GM23338 (cell line): Measurements from ENCODE around the gene GALNT9. TPM values are rescaled to one million over a fixed set of nuclear protein-coding genes. Genes with fewer than 3 reads are reported as not detected.

Experiments
- ATAC-seq: fragments of 200-7000 bp; cut with Tn5 transposase; 3 replicates; pipeline ENCODE4 v1.9.1; 2020
- DNase-seq: peaks from one replicate; pipeline ENCODE4 v3.0.0-alpha.2; 2015; ENCODE audit warnings: low spot score
- H2AFZ ChIP-seq: fragments of 200-600 bp; sonication (generic); 2 replicates; pipeline ENCODE4 v1.8.0; 2016; ENCODE audit warnings: antibody characterized with exemption, mild to moderate bottlenecking, moderate library complexity
- H3F3A ChIP-seq: fragments of 200-600 bp; sonication (generic); replicated peaks from 2 replicates; pipeline ENCODE4 v1.8.0; 2017; ENCODE audit warnings: antibody characterized with exemption, mixed run types, low read depth
- H3K27ac ChIP-seq: fragments of 200-600 bp; sonication (generic); 2 replicates; pipeline ENCODE4 v1.6.1; 2016; ENCODE audit warnings: low read depth
- H3K27me3 ChIP-seq: fragments of 200-600 bp; sonication (generic); 2 replicates; pipeline ENCODE4 v1.8.0; 2016; ENCODE audit warnings: mild to moderate bottlenecking, mixed run types, moderate library complexity; ENCODE audit not compliant: insufficient read depth
- H3K36me3 ChIP-seq: fragments of 200-600 bp; sonication (generic); 2 replicates; pipeline ENCODE4 v1.8.0; 2016; ENCODE audit warnings: mild to moderate bottlenecking; ENCODE audit not compliant: insufficient read depth
- H3K4me1 ChIP-seq: fragments of 200-600 bp; sonication (generic); 2 replicates; pipeline ENCODE4 v1.8.0; 2016; ENCODE audit warnings: mild to moderate bottlenecking, moderate library complexity; ENCODE audit not compliant: insufficient read depth
- H3K4me2 ChIP-seq: fragments of 200-600 bp; sonication (generic); 2 replicates; pipeline ENCODE4 v1.7.1; 2017; ENCODE audit warnings: mixed run types
- H3K4me3 ChIP-seq: fragments of 200-600 bp; sonication (generic); 2 replicates; pipeline ENCODE4 v1.6.1; 2016; ENCODE audit warnings: mixed run types
- H3K79me2 ChIP-seq: fragments of 200-600 bp; sonication (generic); replicated peaks from 2 replicates; pipeline ENCODE4 v1.8.0; 2017; ENCODE audit warnings: mild to moderate bottlenecking; ENCODE audit not compliant: insufficient read depth
- H3K9me2 ChIP-seq: fragments of 200-600 bp; sonication (generic); 2 replicates; pipeline ENCODE4 v1.8.0; 2017; ENCODE audit not compliant: insufficient read depth
- H4K20me1 ChIP-seq: fragments of 200-600 bp; sonication (generic); replicated peaks from 2 replicates; pipeline ENCODE4 v1.8.0; 2017; ENCODE audit warnings: mild to moderate bottlenecking; ENCODE audit not compliant: insufficient read depth
- H3K27ac Mint-ChIP-seq: 2 replicates; pipeline ENCODE4 v1.8.0; 2020; ENCODE audit warnings: inconsistent platforms, mild to moderate bottlenecking, moderate library complexity, mixed read lengths
- H3K27me3 Mint-ChIP-seq: 3 replicates; pipeline ENCODE4 v1.8.0; 2022; ENCODE audit warnings: low read depth, mild to moderate bottlenecking, moderate library complexity, mixed read lengths, inconsistent platforms; ENCODE audit not compliant: insufficient read depth, poor library complexity
- H3K36me3 Mint-ChIP-seq: 3 replicates; pipeline ENCODE4 v1.8.0; 2021; ENCODE audit warnings: low read depth, mild to moderate bottlenecking, inconsistent platforms, moderate library complexity, mixed read lengths
- H3K4me1 Mint-ChIP-seq: 3 replicates; pipeline ENCODE4 v1.8.0; 2020; ENCODE audit warnings: mild to moderate bottlenecking, inconsistent platforms, mixed read lengths
- H3K4me3 Mint-ChIP-seq: 3 replicates; pipeline ENCODE4 v1.8.0; 2021; ENCODE audit warnings: moderate library complexity, mild to moderate bottlenecking, inconsistent platforms, mixed read lengths
- H3K9me3 Mint-ChIP-seq: 3 replicates; pipeline ENCODE4 v1.8.0; 2020; ENCODE audit warnings: moderate library complexity, mild to moderate bottlenecking, inconsistent platforms, mixed read lengths
- CREB1 ChIP-seq: fragments of 250-450 bp; sonication (Bioruptor Pico); IDR thresholded peaks from 2 replicates; pipeline ENCODE4 v1.5.0; 2020; ENCODE audit warnings: low read depth, mild to moderate bottlenecking, moderate library complexity
- ETS1 ChIP-seq: IDR thresholded peaks from 2 replicates; pipeline ENCODE4 v1.6.1; 2016; ENCODE audit warnings: antibody characterized with exemption
- EZH2 ChIP-seq: fragments of 200-600 bp; sonication (generic); IDR thresholded peaks from one replicate; pipeline ENCODE4 v1.8.0; 2017; ENCODE audit warnings: antibody characterized with exemption, mild to moderate bottlenecking, low read depth; ENCODE audit not compliant: unreplicated experiment
- EZH2phosphoT487 ChIP-seq: fragments of 200-600 bp; sonication (generic); IDR thresholded peaks from one replicate; pipeline ENCODE4 v1.8.1; 2018; ENCODE audit warnings: antibody characterized with exemption; ENCODE audit not compliant: unreplicated experiment
- JUNB ChIP-seq: IDR thresholded peaks from one replicate; pipeline ENCODE4 v1.6.1; 2016; ENCODE audit warnings: antibody characterized with exemption; ENCODE audit not compliant: unreplicated experiment
- NANOG ChIP-seq: IDR thresholded peaks from 2 replicates; pipeline ENCODE4 v1.6.1; 2016; ENCODE audit warnings: antibody characterized with exemption, borderline replicate concordance
- POLR2AphosphoS5 ChIP-seq: IDR thresholded peaks from 2 replicates; pipeline ENCODE4 v1.6.1; 2016; ENCODE audit warnings: antibody characterized with exemption, low read depth
- REST ChIP-seq: IDR thresholded peaks from one replicate; pipeline ENCODE4 v1.6.1; 2018; ENCODE audit warnings: antibody characterized with exemption; ENCODE audit not compliant: unreplicated experiment
- STAT1 ChIP-seq: IDR thresholded peaks from one replicate; pipeline ENCODE4 v1.6.1; 2016; ENCODE audit warnings: antibody characterized with exemption; ENCODE audit not compliant: unreplicated experiment
- ZNF462 ChIP-seq: fragments of 250-450 bp; sonication (Bioruptor Pico); IDR thresholded peaks from 2 replicates; pipeline ENCODE4 v1.5.0; 2020; ENCODE audit warnings: mild to moderate bottlenecking, moderate library complexity
- polyA plus RNA-seq: library from polyadenylated mRNA; unstranded; fragments of >200 nt; fragmentation: Nextera tagmentation; extraction: Ambion mirVana; gene quantifications from 2 replicates; pipeline ENCODE4 v1.2.1, GENCODE V29; 2016
- total RNA-seq: library from RNA; depleted of rRNA; stranded (reverse); fragments of >200 nt; shearing (Covaris generic); gene quantifications from 2 replicates; pipeline ENCODE4 v1.2.3, GENCODE V29; 2014

Gene GALNT9
- total and polyA plus RNA-seq, 2 experiments from 2014 or later = 0.81 to 2.5 TPM

GRCh38 chr12:132326646-132327045 is 2.7 kb downstream of the GALNT9 start:
- peaks cover 42% of the 10 kb centered on the region for H3K27me3 Mint-ChIP-seq

More at GRCh38 chr12:132326646-132327045, 2.7 kb downstream of the GALNT9 start:
- Mint-ChIP-seq H3K4me1 (peaks cover 15% of the 10 kb centered on the region), H3K27ac (no peak overlapping the region), H3K4me3 (no peak overlapping the region), H3K9me3 (no peaks in the 10 kb centered on the region), H3K36me3 (no peaks in the 10 kb centered on the region; the same call in 2 of the 3 replicates)
- DNase-seq (no peak), ATAC-seq (no peak)
- Histone ChIP-seq H3K9me2 (no peaks in the 10 kb centered on the region), H3F3A (peaks cover 9% of the 10 kb centered on the region; the same call in 1 of the 2 replicates), H4K20me1 (no peaks in the 10 kb centered on the region; the same call in 1 of the 2 replicates), H3K27me3 (peaks cover 27% of the 10 kb centered on the region), H2AFZ (no peak overlapping the region), H3K27ac (no peak overlapping the region), H3K4me3 (no peak overlapping the region), H3K79me2 (no peaks in the 10 kb centered on the region), H3K4me2 (no peak overlapping the region), H3K36me3 (no peaks in the 10 kb centered on the region), H3K4me1 (no peaks in the 10 kb centered on the region)
- TF ChIP-seq JUNB = no peak
- no peak for TF ChIP-seq EZH2phosphoT487
- no peak for TF ChIP-seq ETS1
- TF ChIP-seq EZH2 = no peak
- TF ChIP-seq POLR2AphosphoS5 = no peak
- no peak for TF ChIP-seq STAT1
- TF ChIP-seq NANOG = no peak
- TF ChIP-seq CREB1 (CRISPR knock-in tag) = no peak
- no peak for TF ChIP-seq ZNF462 (CRISPR knock-in tag)
- TF ChIP-seq REST = no peak
